Measurements from ENCODE around the gene KLHDC4. TPM values are rescaled to one million over a fixed set of nuclear protein-coding genes. Genes with fewer than 3 reads are reported as not detected.

Gene KLHDC4
- polyA plus RNA-seq, 2 of the 4 experiments (the other 2 are of a cell fraction): 25.9 to 37.2 TPM

- no peak for TF ChIP-seq ZNF302 (CRISPR knock-in tag; IDR thresholded peaks at IDR 0.05)
- TF ChIP-seq E2F6 (IDR thresholded peaks at IDR 0.05; ENCODE audit: borderline replicate concordance, low read depth): no peak
- TF ChIP-seq, protein P1, sequence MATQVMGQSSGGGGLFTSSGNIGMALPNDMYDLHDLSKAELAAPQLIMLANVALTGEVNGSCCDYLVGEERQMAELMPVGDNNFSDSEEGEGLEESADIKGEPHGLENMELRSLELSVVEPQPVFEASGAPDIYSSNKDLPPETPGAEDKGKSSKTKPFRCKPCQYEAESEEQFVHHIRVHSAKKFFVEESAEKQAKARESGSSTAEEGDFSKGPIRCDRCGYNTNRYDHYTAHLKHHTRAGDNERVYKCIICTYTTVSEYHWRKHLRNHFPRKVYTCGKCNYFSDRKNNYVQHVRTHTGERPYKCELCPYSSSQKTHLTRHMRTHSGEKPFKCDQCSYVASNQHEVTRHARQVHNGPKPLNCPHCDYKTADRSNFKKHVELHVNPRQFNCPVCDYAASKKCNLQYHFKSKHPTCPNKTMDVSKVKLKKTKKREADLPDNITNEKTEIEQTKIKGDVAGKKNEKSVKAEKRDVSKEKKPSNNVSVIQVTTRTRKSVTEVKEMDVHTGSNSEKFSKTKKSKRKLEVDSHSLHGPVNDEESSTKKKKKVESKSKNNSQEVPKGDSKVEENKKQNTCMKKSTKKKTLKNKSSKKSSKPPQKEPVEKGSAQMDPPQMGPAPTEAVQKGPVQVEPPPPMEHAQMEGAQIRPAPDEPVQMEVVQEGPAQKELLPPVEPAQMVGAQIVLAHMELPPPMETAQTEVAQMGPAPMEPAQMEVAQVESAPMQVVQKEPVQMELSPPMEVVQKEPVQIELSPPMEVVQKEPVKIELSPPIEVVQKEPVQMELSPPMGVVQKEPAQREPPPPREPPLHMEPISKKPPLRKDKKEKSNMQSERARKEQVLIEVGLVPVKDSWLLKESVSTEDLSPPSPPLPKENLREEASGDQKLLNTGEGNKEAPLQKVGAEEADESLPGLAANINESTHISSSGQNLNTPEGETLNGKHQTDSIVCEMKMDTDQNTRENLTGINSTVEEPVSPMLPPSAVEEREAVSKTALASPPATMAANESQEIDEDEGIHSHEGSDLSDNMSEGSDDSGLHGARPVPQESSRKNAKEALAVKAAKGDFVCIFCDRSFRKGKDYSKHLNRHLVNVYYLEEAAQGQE (IDR thresholded peaks at IDR 0.05): no peak
- no peak for TF ChIP-seq CBX8 (IDR thresholded peaks at IDR 0.05)
- TF ChIP-seq ESRRA (IDR thresholded peaks at IDR 0.05; ENCODE audit: borderline replicate concordance, low read length): no peak
- TF ChIP-seq, protein P2, sequence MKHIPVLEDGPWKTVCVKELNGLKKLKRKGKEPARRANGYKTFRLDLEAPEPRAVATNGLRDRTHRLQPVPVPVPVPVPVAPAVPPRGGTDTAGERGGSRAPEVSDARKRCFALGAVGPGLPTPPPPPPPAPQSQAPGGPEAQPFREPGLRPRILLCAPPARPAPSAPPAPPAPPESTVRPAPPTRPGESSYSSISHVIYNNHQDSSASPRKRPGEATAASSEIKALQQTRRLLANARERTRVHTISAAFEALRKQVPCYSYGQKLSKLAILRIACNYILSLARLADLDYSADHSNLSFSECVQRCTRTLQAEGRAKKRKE (CRISPR knock-in tag; IDR thresholded peaks at IDR 0.05; ENCODE audit: low read depth): no peak
- no peak for TF ChIP-seq EHMT2 (IDR thresholded peaks at IDR 0.05; ENCODE audit: low read depth)
- no peak for TF ChIP-seq GATA3 (IDR thresholded peaks at IDR 0.05; ENCODE audit: borderline replicate concordance)
- Histone ChIP-seq H3K27ac (no peak overlapping the region), H3K9me3 (no peaks in the 10 kb centered on the region), H3K4me3 (no peak overlapping the region), H3K4me1 (no peaks in the 10 kb centered on the region), H3K4me2 (no peak overlapping the region)
- ChIA-PET CTCF (no interaction called here), POLR2A (no interaction called here)
- WGBS (ENCODE audit: missing lambda C conversion rate): 52% methylated on average over 8 of the region's 13 CpGs
- FAIRE-seq: no peak
- ATAC-seq: no peak
- no peak for DNase-seq (ENCODE audit: low read depth in 1 of 2, low spot score in 1 of 2)
These were observed 79.1 kb downstream of the KLHDC4 start for GRCh38 chr16:87686697-87687096.

GRCh38 chr16:87685766-87686165 is 80.0 kb downstream of the KLHDC4 start:
- Histone ChIP-seq H3K4me2 (no peak overlapping the region), H3K27ac (no peak overlapping the region), H3K4me3 (no peak overlapping the region), H3K9me3 (no peaks in the 10 kb centered on the region), H3K4me1 (no peaks in the 10 kb centered on the region)
- ATAC-seq: no peak
- WGBS (ENCODE audit: missing lambda C conversion rate): 71% methylated on average over 13 of the region's 13 CpGs
- no peak for FAIRE-seq
- ChIA-PET CTCF (no interaction called here), POLR2A (no interaction called here)
- no peak for DNase-seq (ENCODE audit: low read depth in 1 of 2, low spot score in 1 of 2)
- TF ChIP-seq ZNF302 (CRISPR knock-in tag; IDR thresholded peaks at IDR 0.05) (no peak), KDM5A (IDR thresholded peaks at IDR 0.05) (no peak), HOXA7 (CRISPR knock-in tag; IDR thresholded peaks at IDR 0.05) (no peak), JUNB (IDR thresholded peaks at IDR 0.05) (no peak), HDAC2 (IDR thresholded peaks at IDR 0.05) (no peak), RCOR1 (IDR thresholded peaks at IDR 0.05; ENCODE audit: low read depth, low read length) (no peak)
- TF ChIP-seq, protein P3, sequence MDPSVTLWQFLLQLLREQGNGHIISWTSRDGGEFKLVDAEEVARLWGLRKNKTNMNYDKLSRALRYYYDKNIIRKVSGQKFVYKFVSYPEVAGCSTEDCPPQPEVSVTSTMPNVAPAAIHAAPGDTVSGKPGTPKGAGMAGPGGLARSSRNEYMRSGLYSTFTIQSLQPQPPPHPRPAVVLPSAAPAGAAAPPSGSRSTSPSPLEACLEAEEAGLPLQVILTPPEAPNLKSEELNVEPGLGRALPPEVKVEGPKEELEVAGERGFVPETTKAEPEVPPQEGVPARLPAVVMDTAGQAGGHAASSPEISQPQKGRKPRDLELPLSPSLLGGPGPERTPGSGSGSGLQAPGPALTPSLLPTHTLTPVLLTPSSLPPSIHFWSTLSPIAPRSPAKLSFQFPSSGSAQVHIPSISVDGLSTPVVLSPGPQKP (IDR thresholded peaks at IDR 0.05; ENCODE audit: low read depth, low read length): no peak
- TF ChIP-seq, protein P4, sequence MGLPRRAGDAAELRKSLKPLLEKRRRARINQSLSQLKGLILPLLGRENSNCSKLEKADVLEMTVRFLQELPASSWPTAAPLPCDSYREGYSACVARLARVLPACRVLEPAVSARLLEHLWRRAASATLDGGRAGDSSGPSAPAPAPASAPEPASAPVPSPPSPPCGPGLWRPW (IDR thresholded peaks at IDR 0.05): no peak

GRCh38 chr16:87685405-87685755 is 80.4 kb downstream of the KLHDC4 start:
- Histone ChIP-seq H3K4me2 (no peak overlapping the region), H3K27ac (no peak overlapping the region), H3K4me1 (no peaks in the 10 kb centered on the region), H3K9me3 (no peaks in the 10 kb centered on the region), H3K4me3 (no peak overlapping the region)
- ChIA-PET CTCF (interaction anchor here (1.1 kb wide), 1 partner anchor 186 kb away, joined by 3 read pairs; no protein-coding TSS in a partner anchor), POLR2A (no interaction called here)
- ATAC-seq (no peak), FAIRE-seq (no peak), DNase-seq (ENCODE audit: low read depth in 1 of 2, low spot score in 1 of 2) (no peak)
- TF ChIP-seq BHLHE40 (IDR thresholded peaks at IDR 0.05; ENCODE audit: low read depth, low read length): no peak
- no peak for TF ChIP-seq CHD4 (IDR thresholded peaks at IDR 0.05; ENCODE audit: borderline replicate concordance)
- TF ChIP-seq RARB (CRISPR knock-in tag; IDR thresholded peaks at IDR 0.05): no peak
- WGBS (ENCODE audit: missing lambda C conversion rate): 81% methylated on average over 19 of the region's 19 CpGs
